Loucy (cell line): ENCODE results near the gene SLCO1B1.

Experiments
- H2AFZ ChIP-seq: fragments of 200-600 bp; sonication (generic); 2 replicates; pipeline ENCODE4 v1.6.0; 2016; ENCODE audit warnings: antibody characterized with exemption, mild to moderate bottlenecking, low read length, moderate library complexity
- H3F3A ChIP-seq: fragments of 200-600 bp; 2 replicates; pipeline ENCODE4 v1.6.0; 2016; ENCODE audit warnings: antibody characterized with exemption, low read depth, mild to moderate bottlenecking
- H3K27me3 ChIP-seq: fragments of 200-600 bp; sonication (generic); 2 replicates; pipeline ENCODE4 v1.6.1; 2014; ENCODE audit warnings: low read length, mild to moderate bottlenecking; ENCODE audit not compliant: insufficient read depth, poor library complexity, severe bottlenecking
- H3K36me3 ChIP-seq: fragments of 200-600 bp; sonication (generic); 2 replicates; pipeline ENCODE4 v1.6.1; 2016; ENCODE audit warnings: low read length; ENCODE audit not compliant: insufficient read depth
- H3K4me1 ChIP-seq: fragments of 200-600 bp; sonication (generic); 2 replicates; pipeline ENCODE4 v1.5.1; 2014; ENCODE audit warnings: low read length, mild to moderate bottlenecking; ENCODE audit not compliant: insufficient read depth, poor library complexity, severe bottlenecking
- H3K4me2 ChIP-seq: fragments of 200-600 bp; sonication (generic); 2 replicates; pipeline ENCODE4 v1.6.0; 2014; ENCODE audit warnings: antibody characterized with exemption, low read length, low read depth, mild to moderate bottlenecking; ENCODE audit not compliant: poor library complexity, severe bottlenecking
- H3K4me3 ChIP-seq: fragments of 200-600 bp; sonication (generic); 2 replicates; pipeline ENCODE4 v1.5.1; 2014; ENCODE audit warnings: low read length, mild to moderate bottlenecking, mixed read lengths; ENCODE audit not compliant: poor library complexity, severe bottlenecking
- H3K79me2 ChIP-seq: fragments of 200-600 bp; sonication (generic); 2 replicates; pipeline ENCODE4 v1.6.1; 2014; ENCODE audit warnings: low read length; ENCODE audit not compliant: insufficient read depth
- H3K9ac ChIP-seq: fragments of 200-600 bp; sonication (generic); 2 replicates; pipeline ENCODE4 v1.6.0; 2014; ENCODE audit warnings: mild to moderate bottlenecking, low read depth, low read length, moderate library complexity; ENCODE audit not compliant: poor library complexity, severe bottlenecking
- H3K9me2 ChIP-seq: fragments of 200-600 bp; sonication (generic); replicated peaks from 2 replicates; pipeline ENCODE4 v1.6.1; 2016; ENCODE audit warnings: low read depth, low read length, mixed read lengths
- H3K9me3 ChIP-seq: fragments of 200-600 bp; sonication (generic); 2 replicates; pipeline ENCODE4 v1.6.1; 2014; ENCODE audit warnings: mild to moderate bottlenecking, antibody characterized with exemption, low read length, low read depth; ENCODE audit not compliant: insufficient read depth
- H4K20me1 ChIP-seq: fragments of 200-600 bp; sonication (generic); 2 replicates; pipeline ENCODE4 v1.6.0; 2014; ENCODE audit warnings: antibody characterized with exemption, low read length, mild to moderate bottlenecking; ENCODE audit not compliant: insufficient read depth, poor library complexity, severe bottlenecking
- EZH2phosphoT487 ChIP-seq: fragments of 200-600 bp; IDR thresholded peaks from 2 replicates; pipeline ENCODE4 v1.6.1; 2018; ENCODE audit warnings: antibody characterized with exemption, mild to moderate bottlenecking, moderate library complexity, borderline replicate concordance
- TF ChIP-seq, protein P1 (sequence below): fragments of 200-600 bp; sonication (generic); conservative IDR thresholded peaks from 2 replicates; pipeline ENCODE4 v1.5.1; 2014; ENCODE audit warnings: mild to moderate bottlenecking, antibody characterized with exemption, low read length

The SLCO1B1 gene

GRCh38 chr12:21239866-21240265, 108.9 kb downstream of the SLCO1B1 start:
- Histone ChIP-seq H3K79me2 (no peaks in the 10 kb centered on the region), H3K4me3 (no peak overlapping the region), H3K9ac (no peak overlapping the region), H3K4me1 (no peaks in the 10 kb centered on the region), H4K20me1 (no peaks in the 10 kb centered on the region), H3K9me3 (no peaks in the 10 kb centered on the region), H3K36me3 (no peaks in the 10 kb centered on the region), H3K27me3 (no peaks in the 10 kb centered on the region), H3K4me2 (no peak overlapping the region), H3F3A (no peaks in the 10 kb centered on the region), H3K9me2 (no peaks in the 10 kb centered on the region), H2AFZ (no peak overlapping the region)
- no peak for TF ChIP-seq EZH2phosphoT487
- TF ChIP-seq, protein P1, sequence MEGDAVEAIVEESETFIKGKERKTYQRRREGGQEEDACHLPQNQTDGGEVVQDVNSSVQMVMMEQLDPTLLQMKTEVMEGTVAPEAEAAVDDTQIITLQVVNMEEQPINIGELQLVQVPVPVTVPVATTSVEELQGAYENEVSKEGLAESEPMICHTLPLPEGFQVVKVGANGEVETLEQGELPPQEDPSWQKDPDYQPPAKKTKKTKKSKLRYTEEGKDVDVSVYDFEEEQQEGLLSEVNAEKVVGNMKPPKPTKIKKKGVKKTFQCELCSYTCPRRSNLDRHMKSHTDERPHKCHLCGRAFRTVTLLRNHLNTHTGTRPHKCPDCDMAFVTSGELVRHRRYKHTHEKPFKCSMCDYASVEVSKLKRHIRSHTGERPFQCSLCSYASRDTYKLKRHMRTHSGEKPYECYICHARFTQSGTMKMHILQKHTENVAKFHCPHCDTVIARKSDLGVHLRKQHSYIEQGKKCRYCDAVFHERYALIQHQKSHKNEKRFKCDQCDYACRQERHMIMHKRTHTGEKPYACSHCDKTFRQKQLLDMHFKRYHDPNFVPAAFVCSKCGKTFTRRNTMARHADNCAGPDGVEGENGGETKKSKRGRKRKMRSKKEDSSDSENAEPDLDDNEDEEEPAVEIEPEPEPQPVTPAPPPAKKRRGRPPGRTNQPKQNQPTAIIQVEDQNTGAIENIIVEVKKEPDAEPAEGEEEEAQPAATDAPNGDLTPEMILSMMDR: no peak

DNA sequence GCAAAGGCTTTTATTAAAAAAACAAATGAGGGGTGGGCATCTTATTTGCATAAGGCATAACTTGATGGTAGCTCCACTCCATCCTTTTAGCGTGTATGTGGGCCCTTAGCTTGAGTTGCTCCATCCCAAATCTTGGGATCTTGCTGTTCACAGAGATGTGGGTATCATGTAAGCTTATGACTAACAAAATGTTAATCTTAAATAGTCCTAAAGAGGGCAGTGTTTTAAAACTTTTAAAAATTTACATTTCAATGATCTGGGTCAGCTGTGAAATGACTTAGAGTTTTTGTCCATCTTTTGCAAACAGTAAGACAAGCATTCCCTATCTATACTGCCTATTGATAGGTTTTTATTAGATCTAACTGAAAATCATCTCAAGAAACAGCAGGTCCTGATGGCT, 117.7 kb downstream of the SLCO1B1 start:
- Histone ChIP-seq H3K9me3 (no peaks in the 10 kb centered on the region), H3K9me2 (no peaks in the 10 kb centered on the region), H3K79me2 (no peaks in the 10 kb centered on the region), H2AFZ (peak overlapping the region; percentile 10; the same call in 1 of the 2 replicates), H3K4me1 (no peaks in the 10 kb centered on the region), H3F3A (no peaks in the 10 kb centered on the region), H4K20me1 (no peaks in the 10 kb centered on the region), H3K9ac (no peak overlapping the region), H3K4me2 (no peak overlapping the region), H3K36me3 (no peaks in the 10 kb centered on the region), H3K4me3 (no peak overlapping the region), H3K27me3 (no peaks in the 10 kb centered on the region)
- TF ChIP-seq EZH2phosphoT487: no peak
- TF ChIP-seq, protein P1: peak; percentile 44

GRCh38 chr12:21252070-21252469, 121.1 kb downstream of the SLCO1B1 start:
- Histone ChIP-seq H4K20me1 (no peaks in the 10 kb centered on the region), H3K79me2 (no peaks in the 10 kb centered on the region), H3K4me2 (no peak overlapping the region), H3F3A (no peaks in the 10 kb centered on the region), H3K4me3 (no peak overlapping the region), H3K4me1 (no peaks in the 10 kb centered on the region), H3K36me3 (no peaks in the 10 kb centered on the region), H2AFZ (no peak overlapping the region), H3K9me2 (no peaks in the 10 kb centered on the region), H3K9me3 (no peaks in the 10 kb centered on the region), H3K27me3 (no peaks in the 10 kb centered on the region), H3K9ac (no peak overlapping the region)
- no peak for TF ChIP-seq EZH2phosphoT487
- TF ChIP-seq, protein P1: no peak
